WTC11 (cell line): Measurements from ENCODE around the gene UCHL5.

Experiments
- ATF2 ChIP-seq: sonication (generic); formaldehyde crosslinking; IDR thresholded peaks from 2 replicates; pipeline ENCODE4 v1.8.1; 2022; ENCODE audit warnings: low read depth, missing genetic modification reagents, borderline replicate concordance
- ATF3 ChIP-seq: sonication (generic); formaldehyde crosslinking; conservative IDR thresholded peaks from 2 replicates; pipeline ENCODE4 v1.8.1; 2022; ENCODE audit warnings: mild to moderate bottlenecking, missing genetic modification reagents
- CBFB ChIP-seq: sonication (generic); formaldehyde crosslinking; IDR thresholded peaks from 2 replicates; pipeline ENCODE4 v1.8.1; 2022; ENCODE audit warnings: mild to moderate bottlenecking, low read depth, missing genetic modification reagents
- CTCF ChIP-seq: fragments of 200-600 bp; IDR thresholded peaks from 2 replicates; pipeline ENCODE4 v1.8.0; 2022; ENCODE audit warnings: antibody characterized with exemption
- FOXK1 ChIP-seq: sonication (generic); formaldehyde crosslinking; IDR thresholded peaks from 2 replicates; pipeline ENCODE4 v1.8.0; 2022; ENCODE audit warnings: mild to moderate bottlenecking, moderate library complexity, missing genetic modification reagents
- JUN ChIP-seq: sonication (generic); formaldehyde crosslinking; IDR thresholded peaks from 2 replicates; pipeline ENCODE4 v1.8.0; 2023; ENCODE audit warnings: mild to moderate bottlenecking, missing genetic modification reagents
- MAX ChIP-seq: sonication (generic); formaldehyde crosslinking; IDR thresholded peaks from 2 replicates; pipeline ENCODE4 v1.8.0; 2022; ENCODE audit warnings: mild to moderate bottlenecking, missing genetic modification reagents
- NR2C2 ChIP-seq: sonication (generic); formaldehyde crosslinking; IDR thresholded peaks from 2 replicates; pipeline ENCODE4 v1.8.0; 2022; ENCODE audit warnings: mild to moderate bottlenecking, missing genetic modification reagents
- TEAD4 ChIP-seq: sonication (generic); formaldehyde crosslinking; IDR thresholded peaks from 2 replicates; pipeline ENCODE4 v1.8.0; 2022; ENCODE audit warnings: mild to moderate bottlenecking, missing genetic modification reagents
- ZBTB43 ChIP-seq: sonication (generic); formaldehyde crosslinking; IDR thresholded peaks from 2 replicates; pipeline ENCODE4 v1.8.1; 2023; ENCODE audit warnings: mild to moderate bottlenecking, missing genetic modification reagents
- TF ChIP-seq, protein P1 (sequence below): sonication (generic); formaldehyde crosslinking; IDR thresholded peaks from 2 replicates; pipeline ENCODE4 v1.8.1; 2022; ENCODE audit warnings: mild to moderate bottlenecking, missing genetic modification reagents, moderate library complexity, borderline replicate concordance
- TF ChIP-seq, protein P2 (sequence below): sonication (generic); formaldehyde crosslinking; IDR thresholded peaks from 2 replicates; pipeline ENCODE4 v1.8.0; 2023; ENCODE audit warnings: missing genetic modification reagents

DNA sequence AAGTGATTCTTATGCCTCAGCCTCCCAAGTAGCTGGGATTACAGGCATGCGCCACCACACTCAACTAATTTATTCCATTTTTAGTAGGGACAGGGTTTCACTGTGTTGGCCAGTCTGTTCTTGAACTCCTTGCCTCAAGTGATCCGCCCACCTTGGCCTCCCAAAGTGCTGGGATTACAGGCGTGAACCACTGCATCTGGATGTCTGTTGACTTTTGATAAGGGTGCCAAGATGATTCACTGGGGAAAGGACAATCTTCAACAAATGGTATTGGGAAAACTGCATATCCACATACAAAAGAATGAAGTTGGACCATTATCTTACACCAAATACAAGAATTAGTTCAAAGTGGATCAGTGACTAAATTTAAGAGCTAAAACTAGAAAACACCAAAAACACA lies 20.0 kb upstream of the UCHL5 start:
- TF ChIP-seq JUN (CRISPR knock-in tag): no peak
- TF ChIP-seq, protein P1, sequence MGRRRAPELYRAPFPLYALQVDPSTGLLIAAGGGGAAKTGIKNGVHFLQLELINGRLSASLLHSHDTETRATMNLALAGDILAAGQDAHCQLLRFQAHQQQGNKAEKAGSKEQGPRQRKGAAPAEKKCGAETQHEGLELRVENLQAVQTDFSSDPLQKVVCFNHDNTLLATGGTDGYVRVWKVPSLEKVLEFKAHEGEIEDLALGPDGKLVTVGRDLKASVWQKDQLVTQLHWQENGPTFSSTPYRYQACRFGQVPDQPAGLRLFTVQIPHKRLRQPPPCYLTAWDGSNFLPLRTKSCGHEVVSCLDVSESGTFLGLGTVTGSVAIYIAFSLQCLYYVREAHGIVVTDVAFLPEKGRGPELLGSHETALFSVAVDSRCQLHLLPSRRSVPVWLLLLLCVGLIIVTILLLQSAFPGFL (CRISPR knock-in tag): no peak
- TF ChIP-seq NR2C2 (CRISPR knock-in tag): no peak
- no peak for TF ChIP-seq CTCF
- no peak for TF ChIP-seq ZBTB43
- no peak for TF ChIP-seq MAX (CRISPR knock-in tag)
- no peak for TF ChIP-seq ATF2
- TF ChIP-seq CBFB (CRISPR knock-in tag): no peak
- TF ChIP-seq, protein P2, sequence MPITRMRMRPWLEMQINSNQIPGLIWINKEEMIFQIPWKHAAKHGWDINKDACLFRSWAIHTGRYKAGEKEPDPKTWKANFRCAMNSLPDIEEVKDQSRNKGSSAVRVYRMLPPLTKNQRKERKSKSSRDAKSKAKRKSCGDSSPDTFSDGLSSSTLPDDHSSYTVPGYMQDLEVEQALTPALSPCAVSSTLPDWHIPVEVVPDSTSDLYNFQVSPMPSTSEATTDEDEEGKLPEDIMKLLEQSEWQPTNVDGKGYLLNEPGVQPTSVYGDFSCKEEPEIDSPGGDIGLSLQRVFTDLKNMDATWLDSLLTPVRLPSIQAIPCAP (CRISPR knock-in tag): no peak
- no peak for TF ChIP-seq TEAD4 (CRISPR knock-in tag)
- TF ChIP-seq FOXK1 (CRISPR knock-in tag): no peak
- TF ChIP-seq ATF3 (CRISPR knock-in tag): no peak
